Duodenal mucosa (tissue), 2 donors: ENCODE measurements around the gene GGT7.

ENCODE experiments used
- H3K27ac ChIP-seq: one replicate; pipeline ENCODE4 v1.7.0; 2013; ENCODE audit warnings: low read depth, low read length
- H3K27me3 ChIP-seq, 2 donors: one replicate each; pipeline ENCODE4 v1.7.0; 2013; ENCODE audit warnings: low read length in 2 of 2, control low read depth in 1 of 2; ENCODE audit not compliant: insufficient read depth in 2 of 2, control insufficient read depth in 1 of 2
- H3K36me3 ChIP-seq, 2 donors: one replicate each; pipeline ENCODE4 v1.7.0; 2013; ENCODE audit warnings: low read length in 2 of 2, control low read depth in 1 of 2; ENCODE audit not compliant: insufficient read depth in 2 of 2, control insufficient read depth in 1 of 2
- H3K4me1 ChIP-seq, 2 donors: one replicate each; pipeline ENCODE4 v1.7.0; 2013; ENCODE audit warnings: low read length in 2 of 2, control low read depth in 1 of 2; ENCODE audit not compliant: insufficient read depth in 2 of 2, control insufficient read depth in 1 of 2
- H3K4me3 ChIP-seq, 2 donors: one replicate each; pipeline ENCODE4 v1.7.0; 2013; ENCODE audit warnings: low read length in 2 of 2, low read depth in 1 of 2
- H3K9ac ChIP-seq, 2 donors: one replicate each; pipeline ENCODE4 v1.7.0; 2013; ENCODE audit warnings: low read length in 2 of 2, low read depth in 1 of 2
- H3K9me3 ChIP-seq, 2 donors: one replicate each; pipeline ENCODE4 v1.7.0; 2013; ENCODE audit warnings: low read length in 2 of 2, control low read depth in 1 of 2; ENCODE audit not compliant: control insufficient read depth in 1 of 2

GGT7 gene

GRCh38 chr20:34850969-34851368 lies 21.7 kb downstream of the GGT7 start:
- Histone ChIP-seq H3K9ac (no peak overlapping the region), H3K36me3 (peaks cover 4 to 40% of the 10 kb centered on the region in 2 donors), H3K4me3 (no peak overlapping the region), H3K9me3 (no peaks in the 10 kb centered on the region), H3K4me1 (no peaks in the 10 kb centered on the region), H3K27ac (no peak overlapping the region), H3K27me3 (no peaks in the 10 kb centered on the region)

DNA sequence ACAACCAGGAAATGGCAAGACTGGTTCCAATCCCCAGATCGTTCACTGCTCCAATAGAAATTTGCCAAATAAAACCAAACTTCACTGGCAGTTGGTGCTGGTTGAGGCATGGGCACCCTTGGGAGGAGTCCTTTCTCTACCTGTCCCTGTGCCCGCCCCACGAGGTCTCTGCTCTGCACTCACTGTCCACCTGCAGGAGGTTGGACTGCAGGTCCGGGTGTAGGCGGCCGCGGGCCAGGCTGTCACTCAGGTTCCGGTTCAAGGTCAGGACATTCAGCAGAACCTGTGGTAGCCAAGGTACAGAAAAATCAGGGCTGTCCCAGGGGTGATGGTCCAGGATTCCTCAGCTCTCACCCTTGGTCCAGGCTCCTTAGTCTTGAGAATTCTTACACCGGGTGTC lies 22.9 kb downstream of the GGT7 start:
- Histone ChIP-seq H3K27ac (no peak overlapping the region), H3K9ac (no peak overlapping the region), H3K9me3 (no peaks in the 10 kb centered on the region), H3K4me1 (no peaks in the 10 kb centered on the region), H3K36me3 (peaks cover 4 to 41% of the 10 kb centered on the region in 2 donors), H3K4me3 (no peak overlapping the region), H3K27me3 (no peaks in the 10 kb centered on the region)

DNA sequence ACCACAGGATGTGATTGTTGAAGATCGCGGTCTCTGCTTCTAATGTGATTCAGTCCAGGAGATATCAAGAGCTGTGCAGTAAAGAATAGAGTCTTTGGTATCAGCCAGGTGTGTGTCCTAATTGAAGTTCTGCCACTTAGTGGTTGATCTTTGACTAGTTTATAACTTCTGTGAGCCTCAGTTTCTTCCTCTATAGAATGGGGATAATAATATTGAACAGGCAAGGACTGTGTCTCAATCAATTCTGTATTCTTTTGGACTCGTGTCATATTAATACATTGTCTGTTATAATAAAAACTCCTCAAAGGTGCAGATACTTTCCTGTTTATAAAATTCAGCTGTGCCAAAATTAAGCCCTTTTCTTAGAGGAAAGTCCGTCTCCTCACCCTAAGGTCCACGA lies 24.1 kb downstream of the GGT7 start:
- Histone ChIP-seq H3K4me3 (no peak overlapping the region), H3K9ac (no peak overlapping the region), H3K9me3 (no peaks in the 10 kb centered on the region), H3K27ac (no peak overlapping the region), H3K36me3 (peaks cover 0 to 35% of the 10 kb centered on the region in 2 donors), H3K27me3 (no peaks in the 10 kb centered on the region), H3K4me1 (no peaks in the 10 kb centered on the region)

DNA sequence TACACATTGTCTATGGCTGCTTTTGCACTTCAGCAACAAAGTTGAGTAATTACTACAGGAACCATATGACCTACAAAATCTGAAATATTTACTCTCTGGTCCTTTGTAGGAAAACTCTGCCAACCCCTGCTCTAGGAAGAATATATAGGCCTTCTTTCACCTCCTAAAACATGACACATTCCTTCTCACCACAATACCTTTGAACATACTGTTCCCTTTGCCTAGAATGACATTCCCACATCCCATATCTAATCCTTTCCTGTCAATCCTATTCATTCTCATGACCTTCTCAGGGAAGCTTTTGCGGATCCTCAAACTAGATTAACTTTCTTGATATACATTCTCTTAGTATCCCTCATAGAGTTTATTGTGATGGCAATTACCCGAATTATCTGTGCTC lies 29.2 kb downstream of the GGT7 start:
- no peaks in the 10 kb centered on the region for H3K4me1 ChIP-seq
- no peak overlapping the region for H3K4me3 ChIP-seq
- H3K9me3 ChIP-seq = no peaks in the 10 kb centered on the region
- no peak overlapping the region for H3K9ac ChIP-seq
- H3K27me3 ChIP-seq = no peaks in the 10 kb centered on the region
- peaks cover 0 to 8% of the 10 kb centered on the region in 2 donors for H3K36me3 ChIP-seq
- H3K27ac ChIP-seq = no peak overlapping the region

GRCh38 chr20:34842143-34842542 lies 30.5 kb downstream of the GGT7 start:
- H3K4me1 ChIP-seq = no peaks in the 10 kb centered on the region
- H3K4me3 ChIP-seq = no peak overlapping the region
- H3K9ac ChIP-seq = no peak overlapping the region
- peaks cover 0 to 4% of the 10 kb centered on the region in 2 donors for H3K36me3 ChIP-seq
- no peaks in the 10 kb centered on the region for H3K9me3 ChIP-seq
- no peaks in the 10 kb centered on the region for H3K27me3 ChIP-seq
- no peak overlapping the region for H3K27ac ChIP-seq

DNA sequence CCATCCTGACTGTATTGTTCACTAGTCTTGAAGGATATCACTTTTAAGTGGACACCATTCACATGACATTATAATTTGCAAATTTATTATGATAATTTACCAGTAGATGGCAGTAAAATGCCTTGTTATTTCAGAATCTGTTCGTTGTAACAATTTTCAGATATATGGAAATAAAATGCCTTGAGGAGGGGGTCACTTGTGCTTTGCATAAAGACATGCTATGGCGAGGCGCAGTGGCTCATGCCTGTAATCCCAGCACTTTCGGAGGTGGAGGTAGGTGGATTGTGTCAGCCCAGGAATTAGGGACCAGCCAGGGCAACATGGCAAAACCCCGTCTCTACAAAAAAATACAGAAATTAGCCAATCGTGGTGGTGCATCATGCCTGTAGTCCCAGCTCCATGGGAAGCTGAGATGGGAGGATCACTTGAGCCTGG lies 38.2 kb downstream of the GGT7 start:
- no peaks in the 10 kb centered on the region for H3K36me3 ChIP-seq
- no peaks in the 10 kb centered on the region for H3K27me3 ChIP-seq
- H3K4me1 ChIP-seq = no peaks in the 10 kb centered on the region
- H3K9me3 ChIP-seq = no peaks in the 10 kb centered on the region
- no peak overlapping the region for H3K4me3 ChIP-seq
- no peak overlapping the region for H3K9ac ChIP-seq
- H3K27ac ChIP-seq = no peak overlapping the region

- Histone ChIP-seq H3K27me3 (no peaks in the 10 kb centered on the region), H3K4me1 (no peaks in the 10 kb centered on the region), H3K27ac (no peak overlapping the region), H3K36me3 (no peaks in the 10 kb centered on the region), H3K9me3 (no peaks in the 10 kb centered on the region), H3K9ac (no peak overlapping the region), H3K4me3 (no peak overlapping the region)
Observed at GRCh38 chr20:34831936-34832335, 40.7 kb downstream of the GGT7 start.

DNA sequence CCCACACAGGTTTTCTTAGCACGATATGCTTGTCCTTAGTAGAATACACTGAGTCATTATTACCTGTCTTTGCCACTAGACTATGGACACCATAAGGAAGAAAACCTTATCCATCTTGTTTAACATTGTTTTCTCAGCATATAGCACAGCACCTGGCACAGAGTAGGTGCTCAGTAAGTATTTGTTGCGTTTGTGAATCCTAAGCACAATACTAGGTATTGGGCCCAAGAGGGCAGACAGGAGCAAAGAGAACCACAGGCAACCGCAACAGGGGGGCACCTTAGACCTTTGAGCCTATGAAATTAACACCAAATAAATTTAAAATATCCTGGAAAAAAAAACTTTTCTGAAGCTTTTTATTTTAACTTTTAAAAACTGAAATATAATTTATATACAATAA lies 43.5 kb downstream of the GGT7 start:
- Histone ChIP-seq H3K4me3 (no peak overlapping the region), H3K27me3 (no peaks in the 10 kb centered on the region), H3K9me3 (no peaks in the 10 kb centered on the region), H3K9ac (no peak overlapping the region), H3K27ac (no peak overlapping the region), H3K4me1 (peaks cover 5 to 7% of the 10 kb centered on the region in 2 donors), H3K36me3 (no peaks in the 10 kb centered on the region)

DNA sequence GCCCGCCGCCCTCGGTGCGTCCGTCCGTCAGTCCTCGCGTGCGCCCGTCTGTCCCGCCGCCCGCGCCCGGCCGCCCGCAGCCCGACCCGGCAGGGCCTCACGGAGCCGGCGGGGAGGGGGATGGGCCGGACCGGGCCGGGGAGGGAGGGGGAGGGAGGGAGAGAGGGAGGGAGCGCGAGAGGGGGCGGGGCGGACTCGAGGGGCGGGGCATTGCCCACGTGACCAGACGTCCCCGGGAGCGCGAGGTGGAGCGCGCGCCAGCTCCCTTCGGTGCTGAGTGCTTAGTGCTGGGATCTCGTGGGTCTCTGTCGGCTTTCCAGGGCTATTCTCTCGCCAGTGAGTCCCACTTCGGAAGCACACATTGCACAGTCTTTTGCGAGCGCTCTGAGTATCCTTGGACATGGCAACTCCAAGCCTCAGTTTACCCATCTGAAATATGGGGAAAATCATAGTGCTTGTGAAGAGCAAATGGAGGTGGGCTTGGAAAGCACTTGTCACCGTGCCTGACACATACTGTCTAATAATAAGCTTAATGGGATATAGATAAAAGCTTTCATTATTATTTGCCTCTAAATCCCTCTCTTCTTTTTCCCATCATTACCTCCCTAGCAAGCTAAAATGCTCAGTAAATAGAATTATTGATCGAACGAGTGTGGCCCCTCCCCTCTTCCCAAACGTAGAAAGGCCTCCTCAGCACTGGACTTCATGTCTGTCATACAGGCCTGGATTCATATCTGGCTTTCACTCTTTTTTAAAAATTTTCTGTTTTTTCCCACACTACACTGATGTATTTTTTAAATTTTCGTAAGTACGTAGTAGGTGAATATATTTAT lies 46.9 kb downstream of the GGT7 start, which contains the start of gene NCOA6:
Gene NCOA6, minus strand, starts transcription at position 122 of the 833 bp plus-strand sequence. CDS start 43,296 bp downstream, outside the sequence.
- peak within 1 kb of the TSS; percentile 96 to 98 for H3K9ac ChIP-seq
- peak within 1 kb of the TSS; percentile 85 for H3K27ac ChIP-seq
- no peaks in the 10 kb centered on the region for H3K9me3 ChIP-seq
- H3K36me3 ChIP-seq = no peaks in the 10 kb centered on the region
- H3K4me1 ChIP-seq = peaks cover 16 to 23% of the 10 kb centered on the region in 2 donors
- peak within 1 kb of the TSS; percentile 94 to 98 for H3K4me3 ChIP-seq
- no peaks in the 10 kb centered on the region for H3K27me3 ChIP-seq

DNA sequence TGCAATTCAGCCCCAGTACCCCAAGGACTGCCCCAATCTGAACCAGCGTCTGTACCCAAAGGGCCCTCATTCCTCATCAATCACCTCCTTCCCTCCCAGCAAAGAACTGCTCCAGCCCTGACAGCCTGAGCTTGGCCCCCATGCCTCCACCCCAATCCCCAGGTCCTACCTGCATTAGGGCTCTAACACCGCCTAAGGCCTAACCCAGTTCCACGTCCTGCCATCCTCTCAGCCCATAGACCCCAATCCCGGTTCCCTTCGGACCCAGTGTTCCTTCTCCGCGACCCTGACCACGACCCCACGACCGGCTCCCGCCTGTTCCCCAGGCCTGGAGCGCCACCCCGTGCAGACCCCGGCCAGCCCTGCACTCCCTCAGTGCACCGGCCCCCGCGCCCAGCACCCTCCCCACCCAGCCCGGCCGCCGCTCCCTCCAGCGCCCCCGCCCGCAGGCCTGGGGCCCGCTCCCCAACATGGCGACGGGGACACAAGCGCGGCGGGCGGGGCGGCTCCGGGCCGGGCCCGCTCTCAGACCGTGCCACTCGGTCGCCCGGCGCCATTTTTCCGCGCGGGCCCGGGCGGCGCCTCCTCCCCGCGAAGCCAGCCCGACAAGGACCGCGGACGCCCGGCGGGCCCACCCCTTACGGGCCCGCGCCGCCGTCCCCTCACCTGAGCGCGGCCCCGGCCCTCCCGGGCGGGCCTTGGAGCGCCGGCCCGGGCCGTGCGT lies 47.7 kb downstream of the GGT7 start:
- peaks cover 16 to 23% of the 10 kb centered on the region in 2 donors for H3K4me1 ChIP-seq

More for the DNA sequence above, 47.7 kb downstream of the GGT7 start:
- Histone ChIP-seq H3K9ac (peak overlapping the region; percentile 96 to 98), H3K4me3 (peak overlapping the region; percentile 94 to 98), H3K36me3 (no peaks in the 10 kb centered on the region), H3K27me3 (no peaks in the 10 kb centered on the region), H3K27ac (peak overlapping the region; percentile 85), H3K9me3 (no peaks in the 10 kb centered on the region)
